Smooth muscle cell (in vitro differentiated cells): Measurements from ENCODE around the gene PPARA. TPM values are rescaled to one million over a fixed set of nuclear protein-coding genes. Genes with fewer than 3 reads are reported as not detected.

ENCODE experiments used
- DNase-seq: peaks from one replicate; lab custom pipeline; 2025; ENCODE audit not compliant: unreplicated experiment; lab: John Stamatoyannopoulos, UW
- H2AFZ ChIP-seq: fragments of 200-600 bp; sonication (generic); 2 replicates; pipeline ENCODE4 v1.6.0; 2016; ENCODE audit warnings: antibody characterized with exemption, low read depth, mild to moderate bottlenecking
- H3F3A ChIP-seq: fragments of 200-600 bp; sonication (generic); 2 replicates; pipeline ENCODE4 v1.6.0; 2017; ENCODE audit warnings: antibody characterized with exemption, low read depth
- H3K27ac ChIP-seq: fragments of 200-600 bp; sonication (generic); 2 replicates; pipeline ENCODE4 v1.5.1; 2016; ENCODE audit warnings: low read depth, mild to moderate bottlenecking
- H3K27me3 ChIP-seq: fragments of 200-600 bp; sonication (generic); 2 replicates; pipeline ENCODE4 v1.6.1; 2016; ENCODE audit warnings: low read depth, mild to moderate bottlenecking
- H3K36me3 ChIP-seq: fragments of 200-600 bp; sonication (generic); 2 replicates; pipeline ENCODE4 v1.5.1; 2016; ENCODE audit warnings: low read depth
- H3K4me1 ChIP-seq: fragments of 200-600 bp; sonication (generic); 2 replicates; pipeline ENCODE4 v1.5.1; 2016; ENCODE audit warnings: low read depth
- H3K4me2 ChIP-seq: fragments of 200-600 bp; sonication (generic); 2 replicates; pipeline ENCODE4 v1.6.0; 2016; ENCODE audit warnings: mild to moderate bottlenecking
- H3K4me3 ChIP-seq: fragments of 200-600 bp; sonication (generic); 2 replicates; pipeline ENCODE4 v1.5.1; 2016; ENCODE audit warnings: mild to moderate bottlenecking
- H3K79me2 ChIP-seq: fragments of 200-600 bp; sonication (generic); 2 replicates; pipeline ENCODE4 v1.6.0; 2016; ENCODE audit warnings: low read depth, mild to moderate bottlenecking
- H3K9ac ChIP-seq: fragments of 200-600 bp; sonication (generic); 2 replicates; pipeline ENCODE4 v1.6.0; 2016; ENCODE audit warnings: low read depth
- H3K9me3 ChIP-seq: fragments of 200-600 bp; sonication (generic); replicated peaks from 2 replicates; pipeline ENCODE4 v1.5.1; 2016; ENCODE audit warnings: low read depth
- H4K20me1 ChIP-seq: fragments of 200-600 bp; sonication (generic); 2 replicates; pipeline ENCODE4 v1.6.0; 2016; ENCODE audit warnings: low read depth
- CTCF ChIP-seq: fragments of 200-600 bp; sonication (generic); IDR thresholded peaks from 2 replicates; pipeline ENCODE4 v1.5.1; 2017; ENCODE audit warnings: borderline replicate concordance, mild to moderate bottlenecking, antibody characterized with exemption; ENCODE audit not compliant: insufficient read depth, poor library complexity, severe bottlenecking
- WGBS: methylation state at CpG from one replicate; pipeline ENCODE4 v1.1.7; 2016; ENCODE audit warnings: low lambda C conversion rate; 5-methylcytosine and 5-hydroxymethylcytosine counted together
- polyA plus RNA-seq: library from polyadenylated mRNA; unstranded; fragments of >200 nt; fragmentation: Nextera tagmentation; extraction: Ambion mirVana; gene quantifications from 2 replicates; pipeline ENCODE4 v1.2.1, GENCODE V29; 2016
- total RNA-seq: library from RNA; depleted of rRNA; stranded (reverse); fragments of >200 nt; gene quantifications from 2 replicates; pipeline ENCODE4 v1.2.3, GENCODE V29; 2014

The PPARA gene
- 13.7 and 18.0 TPM in 2 replicates for total RNA-seq
- polyA plus RNA-seq: 8.8 and 9.2 TPM in 2 replicates

GRCh38 chr22:46150034-46150654 is at the start of gene PPARA:
Gene PPARA, plus strand, starts transcription at chr22:46150526. Its CDS starts 47,858 bp downstream, at chr22:46198384.
- no peak within 1 kb of the TSS for H3K27ac ChIP-seq
- peaks cover 34% of the 10 kb centered on the region for H4K20me1 ChIP-seq
- H3K9me3 ChIP-seq: no peaks in the 10 kb centered on the region
- H3K4me1 ChIP-seq: no peaks in the 10 kb centered on the region
- H3K4me3 ChIP-seq: peak within 1 kb of the TSS; percentile 74
- no peak for TF ChIP-seq CTCF
- H2AFZ ChIP-seq: peak within 1 kb of the TSS; percentile 95
- WGBS: 2% methylated on average over 39 of the region's 98 CpGs
- H3K9ac ChIP-seq: peak within 1 kb of the TSS; percentile 64
- peak; percentile 58 for DNase-seq
- H3F3A ChIP-seq: no peaks in the 10 kb centered on the region
- H3K4me2 ChIP-seq: peak within 1 kb of the TSS; percentile 97
- H3K79me2 ChIP-seq: peaks cover 8% of the 10 kb centered on the region
- H3K36me3 ChIP-seq: no peaks in the 10 kb centered on the region
- no peaks in the 10 kb centered on the region for H3K27me3 ChIP-seq

- Histone ChIP-seq H4K20me1 (no peaks in the 10 kb centered on the region), H3K79me2 (no peaks in the 10 kb centered on the region), H3K27ac (no peak overlapping the region), H2AFZ (no peak overlapping the region), H3K27me3 (no peaks in the 10 kb centered on the region), H3K4me1 (no peaks in the 10 kb centered on the region), H3K36me3 (no peaks in the 10 kb centered on the region), H3F3A (no peaks in the 10 kb centered on the region), H3K4me3 (no peak overlapping the region), H3K9me3 (no peaks in the 10 kb centered on the region), H3K9ac (no peak overlapping the region), H3K4me2 (no peak overlapping the region)
- no peak for TF ChIP-seq CTCF
- 96% methylated on average over 11 of the region's 11 CpGs for WGBS
- no peak for DNase-seq
Measured at GRCh38 chr22:46102159-46102558, 48.2 kb upstream of the PPARA start.

GRCh38 chr22:46102752-46103151 is 47.6 kb upstream of the PPARA start:
- Histone ChIP-seq H3K4me2 (no peak overlapping the region), H3K4me1 (no peaks in the 10 kb centered on the region), H3K9me3 (no peaks in the 10 kb centered on the region), H3K79me2 (no peaks in the 10 kb centered on the region), H3K4me3 (no peak overlapping the region), H3K36me3 (no peaks in the 10 kb centered on the region), H3F3A (no peaks in the 10 kb centered on the region), H3K27me3 (no peaks in the 10 kb centered on the region), H3K9ac (no peak overlapping the region), H3K27ac (no peak overlapping the region), H4K20me1 (no peaks in the 10 kb centered on the region), H2AFZ (no peak overlapping the region)
- no peak for DNase-seq
- 93% methylated on average over 13 of the region's 13 CpGs for WGBS
- TF ChIP-seq CTCF: no peak

GRCh38 chr22:46103181-46103580 is 47.1 kb upstream of the PPARA start:
- DNase-seq: no peak
- Histone ChIP-seq H3K4me2 (no peak overlapping the region), H4K20me1 (no peaks in the 10 kb centered on the region), H3K27me3 (no peaks in the 10 kb centered on the region), H2AFZ (no peak overlapping the region), H3K9me3 (no peaks in the 10 kb centered on the region), H3K4me1 (no peaks in the 10 kb centered on the region), H3K4me3 (no peak overlapping the region), H3K27ac (no peak overlapping the region), H3K9ac (no peak overlapping the region), H3K36me3 (no peaks in the 10 kb centered on the region), H3K79me2 (no peaks in the 10 kb centered on the region), H3F3A (no peaks in the 10 kb centered on the region)
- 89% methylated on average over 13 of the region's 13 CpGs for WGBS
- no peak for TF ChIP-seq CTCF
